IPS-NIHi11 (cell line): ENCODE measurements around the gene GRM5.
A peak's percentile ranks its signal among the peaks of the same experiment; 100 is the strongest.
"Not testable (repeated sequence)": the region's sequence is repeated elsewhere in the genome, so short reads cannot be mapped to it uniquely, and the experiment has no call there.

ENCODE experiments used
- DNase-seq: peaks from one replicate; pipeline ENCODE4 v3.0.0; 2012; ENCODE audit warnings: mixed read lengths, low spot score

The GRM5 gene

GRCh38 chr11:88835709-88836108, 230.1 kb downstream of the GRM5 start:
- DNase-seq: not testable (repeated sequence)

GRCh38 chr11:88831303-88831890, 234.4 kb downstream of the GRM5 start:
- no peak for DNase-seq

GRCh38 chr11:88827018-88827676, 238.6 kb downstream of the GRM5 start:
- DNase-seq: no peak

DNA sequence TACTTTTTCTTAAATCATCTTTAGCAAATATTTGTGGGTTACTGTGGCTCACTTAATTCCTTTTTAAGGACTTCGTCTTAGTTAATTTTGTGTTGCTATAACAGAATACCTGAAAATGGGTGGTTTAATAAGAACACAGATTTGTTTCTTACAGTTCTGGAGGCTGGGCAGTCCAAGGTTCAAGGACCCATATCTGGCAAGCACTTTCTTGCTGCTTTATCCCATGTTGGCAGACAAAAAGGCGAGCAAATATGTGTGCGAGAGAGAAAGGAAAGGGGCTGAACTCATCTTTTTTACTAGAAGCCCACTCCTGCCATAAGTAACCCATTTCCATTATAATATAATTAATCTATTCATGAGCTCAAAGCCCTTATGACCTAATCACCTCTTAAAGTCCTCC, 246.2 kb downstream of the GRM5 start:
- no peak for DNase-seq

DNA sequence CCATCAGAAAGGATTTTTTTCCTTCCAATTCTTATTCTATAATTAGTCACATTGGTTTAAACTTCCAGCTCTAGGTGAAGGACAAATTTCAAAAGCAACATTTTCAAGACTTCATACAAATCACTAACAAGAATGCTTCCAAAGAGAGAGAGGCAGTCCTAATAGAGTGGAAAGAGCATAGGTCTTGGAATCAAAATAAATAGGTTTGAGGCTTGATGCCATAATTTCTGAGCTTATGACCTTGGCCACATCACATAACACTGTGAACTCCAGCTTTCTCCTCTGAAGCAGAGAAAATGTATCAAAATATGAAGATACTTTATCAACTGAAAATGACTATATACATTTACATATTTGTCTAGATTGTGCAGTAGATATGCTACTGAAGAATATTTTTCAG, 246.8 kb downstream of the GRM5 start:
- no peak for DNase-seq

DNA sequence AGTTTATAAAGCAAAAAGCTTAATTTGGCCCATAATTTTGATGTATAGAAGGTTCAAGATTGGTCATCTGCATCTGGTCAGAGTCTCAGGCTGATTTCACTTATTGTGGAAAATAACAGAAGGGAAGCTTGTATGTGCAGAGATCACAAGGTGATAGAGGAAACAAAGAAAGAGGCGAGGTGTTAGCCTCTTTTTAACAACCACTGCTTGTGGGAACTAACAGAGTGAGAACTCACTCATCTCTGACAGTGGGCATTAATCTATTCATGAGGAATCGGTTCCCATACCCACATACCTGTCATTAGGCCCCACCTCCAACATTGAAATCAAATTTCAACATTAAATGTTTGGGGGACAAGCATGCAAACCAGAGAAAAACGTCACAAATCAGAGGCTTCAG, 250.3 kb downstream of the GRM5 start:
- DNase-seq: no peak

DNA sequence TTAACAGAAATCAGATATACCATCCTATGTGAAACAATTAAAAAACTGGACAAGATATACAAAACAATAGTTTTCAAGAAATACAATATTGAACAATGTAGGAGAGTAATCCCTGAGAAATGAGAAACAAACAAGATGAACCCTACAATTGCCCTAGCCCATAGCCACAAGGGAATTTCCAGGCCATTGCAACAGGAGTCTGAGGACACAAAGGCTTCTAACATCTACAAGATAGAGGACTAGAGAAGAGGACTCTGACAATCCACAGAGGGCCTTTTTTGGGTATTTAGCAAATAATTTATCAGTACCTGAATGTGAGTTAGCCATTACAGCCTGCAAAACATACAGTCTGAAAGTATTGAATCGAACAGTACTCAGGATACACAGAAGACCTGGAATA, 251.7 kb downstream of the GRM5 start:
- DNase-seq: no peak

DNA sequence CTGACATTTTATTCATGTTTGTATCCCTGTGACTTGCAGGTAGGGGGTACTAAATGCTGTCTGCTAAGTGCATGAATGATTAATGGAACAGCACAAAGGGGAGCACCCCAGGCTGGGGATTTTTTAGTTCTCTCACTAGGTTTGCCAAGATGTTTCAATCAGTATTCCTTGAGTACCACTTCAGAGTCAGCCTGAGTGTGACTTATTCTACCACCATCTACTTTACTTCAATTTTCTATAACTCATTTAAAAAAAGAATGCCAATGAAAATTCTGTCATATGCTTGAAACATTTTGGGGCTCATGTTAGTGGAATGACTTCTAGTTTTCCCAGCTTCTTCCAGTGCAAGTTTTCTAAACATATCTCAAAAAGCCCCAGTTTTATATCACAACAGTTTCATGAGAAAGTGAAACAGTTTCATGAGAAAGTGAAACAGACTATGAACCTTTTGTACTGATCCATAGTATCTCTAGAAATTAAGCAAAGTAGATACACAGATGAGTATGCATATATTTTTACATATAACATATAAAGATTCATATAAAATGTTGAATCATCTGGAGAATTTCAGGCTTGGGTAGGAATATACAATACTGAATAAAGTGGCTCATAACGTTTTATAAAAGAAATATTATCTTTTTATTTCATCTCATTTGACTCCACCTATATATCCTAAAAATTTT, 252.4 kb downstream of the GRM5 start:
- peak; percentile 10 for DNase-seq

GRCh38 chr11:88810420-88811097, 255.2 kb downstream of the GRM5 start:
- no peak for DNase-seq

DNA sequence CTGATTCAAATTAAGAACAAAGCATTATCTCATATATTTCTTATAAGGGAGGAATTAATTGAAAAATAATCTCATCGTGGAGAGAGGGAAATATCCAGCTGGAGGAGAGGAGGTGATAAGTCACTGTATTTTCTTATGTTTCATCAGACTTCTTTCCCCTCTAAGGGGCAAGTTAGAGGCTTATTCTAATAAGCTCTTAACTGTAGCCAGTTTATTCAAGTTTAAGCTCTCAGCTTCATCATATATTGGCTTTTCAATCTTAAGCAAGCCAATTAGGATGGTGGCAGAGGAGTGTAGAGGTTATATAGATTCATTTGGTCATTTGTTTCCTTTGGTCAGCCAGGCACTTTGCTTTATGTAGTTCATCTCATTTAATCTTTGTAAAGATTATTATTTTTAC, 256.7 kb downstream of the GRM5 start:
- no peak for DNase-seq

DNA sequence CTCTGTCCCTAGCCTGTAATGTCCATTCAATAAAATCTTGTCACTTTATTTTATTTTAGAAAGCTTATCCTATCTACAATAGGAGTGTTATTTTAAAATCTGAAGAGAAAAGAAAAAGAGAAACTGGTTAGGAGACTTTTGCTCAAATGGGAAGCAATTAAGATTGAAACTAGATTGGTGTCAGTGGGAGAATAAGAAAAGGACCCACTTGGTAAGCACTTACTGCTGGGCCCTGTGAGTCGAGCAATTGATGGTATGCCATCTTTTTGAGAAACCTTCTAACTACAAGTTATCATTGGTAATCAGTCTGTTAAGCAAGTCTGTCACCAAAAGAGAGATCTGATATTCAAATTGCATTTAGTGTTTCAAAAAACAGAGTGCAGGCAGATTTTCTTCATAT, 258.4 kb downstream of the GRM5 start:
- DNase-seq: no peak

DNA sequence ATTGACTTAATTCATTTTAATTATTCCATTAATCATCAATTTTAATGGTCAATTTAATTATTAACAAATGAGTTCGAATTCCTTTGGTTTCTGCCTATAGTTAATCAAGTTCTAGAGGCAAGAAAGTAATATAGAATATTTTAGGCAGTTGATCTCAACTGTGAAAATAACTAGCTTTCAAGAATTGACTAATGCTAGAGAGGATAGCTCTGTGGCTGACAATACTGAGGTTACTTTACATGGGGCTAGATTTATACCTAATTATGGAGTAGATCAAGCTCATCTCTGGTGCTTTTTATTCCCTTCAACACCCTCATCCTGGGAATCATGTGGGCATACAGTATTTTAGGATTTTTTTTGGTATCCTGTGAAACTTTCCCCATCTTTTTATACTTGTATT, 259.4 kb downstream of the GRM5 start:
- no peak for DNase-seq

GRCh38 chr11:88801484-88802123, 264.2 kb downstream of the GRM5 start:
- DNase-seq: no peak

- no peak for DNase-seq
Measured at GRCh38 chr11:88799771-88800500, 265.8 kb downstream of the GRM5 start.

- DNase-seq: no peak
Measured at GRCh38 chr11:88790182-88790581, 275.6 kb downstream of the GRM5 start.

GRCh38 chr11:88779577-88779976, 286.2 kb downstream of the GRM5 start:
- DNase-seq: no peak

DNA sequence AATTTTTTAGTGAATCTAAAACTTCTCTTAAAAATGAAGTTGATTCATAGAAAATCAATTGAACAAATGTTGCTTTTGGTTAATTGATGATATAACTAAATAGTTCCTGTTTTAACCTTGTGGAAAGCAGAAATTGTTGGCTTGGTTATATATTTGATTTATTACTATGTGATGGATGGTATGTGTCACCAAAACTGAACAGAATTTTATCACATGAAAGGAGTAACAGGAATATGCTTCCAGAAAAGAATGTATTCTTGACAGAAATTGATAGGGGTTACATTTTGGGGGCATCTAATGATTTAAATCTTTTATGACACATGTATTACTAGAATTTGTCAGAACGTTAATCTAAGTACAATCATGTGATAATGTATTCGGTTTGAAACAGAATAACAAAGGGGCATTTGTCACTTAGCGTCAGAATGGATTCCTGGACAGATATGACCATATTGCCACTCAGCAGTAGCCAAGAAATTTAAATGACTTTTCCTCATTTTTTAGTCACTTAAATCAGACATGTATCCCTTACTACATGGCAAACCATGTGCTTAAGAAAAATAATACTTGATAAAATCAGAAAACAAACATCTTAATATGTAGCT, 295.2 kb downstream of the GRM5 start:
- no peak for DNase-seq

DNA sequence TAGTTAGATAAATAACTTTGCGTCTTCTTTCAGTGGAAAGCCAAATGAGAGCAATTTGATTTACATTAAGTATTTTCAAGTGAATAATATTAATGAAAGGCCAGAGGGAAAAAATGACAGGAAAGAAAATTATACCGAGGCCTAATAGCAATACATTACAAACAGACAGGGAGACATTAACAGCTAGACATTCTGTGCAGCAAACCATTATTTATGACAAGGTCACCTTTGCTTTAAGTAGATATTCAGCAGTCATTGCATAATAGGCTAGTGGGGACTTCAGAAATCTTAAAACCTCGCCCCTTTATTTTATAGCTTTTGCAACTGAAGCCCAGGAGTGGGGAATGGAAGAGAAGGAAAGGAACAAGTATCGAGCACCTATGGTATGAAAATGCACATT, 321.6 kb downstream of the GRM5 start:
- DNase-seq: no peak

DNA sequence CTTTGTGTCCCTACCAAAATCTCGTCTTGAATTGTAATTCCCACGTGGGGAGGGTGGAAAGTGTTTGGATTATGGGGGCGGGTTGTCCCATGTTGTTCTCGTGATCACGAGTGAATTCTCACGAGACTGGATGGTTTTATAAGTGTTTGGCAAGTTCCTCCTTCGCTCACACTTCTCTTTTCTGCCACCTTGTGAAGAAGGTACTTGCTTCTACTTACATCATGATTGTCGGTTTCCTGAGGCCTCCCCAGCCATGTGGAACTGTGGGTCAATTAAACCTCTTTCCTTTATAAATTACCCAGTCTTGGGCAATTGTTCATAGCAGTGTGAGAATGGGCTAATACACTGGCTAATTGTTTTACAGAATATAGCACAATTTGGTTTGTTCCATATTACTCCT, 326.3 kb downstream of the GRM5 start:
- no peak for DNase-seq

GRCh38 chr11:88709567-88709966, 356.2 kb downstream of the GRM5 start:
- no peak for DNase-seq

DNA sequence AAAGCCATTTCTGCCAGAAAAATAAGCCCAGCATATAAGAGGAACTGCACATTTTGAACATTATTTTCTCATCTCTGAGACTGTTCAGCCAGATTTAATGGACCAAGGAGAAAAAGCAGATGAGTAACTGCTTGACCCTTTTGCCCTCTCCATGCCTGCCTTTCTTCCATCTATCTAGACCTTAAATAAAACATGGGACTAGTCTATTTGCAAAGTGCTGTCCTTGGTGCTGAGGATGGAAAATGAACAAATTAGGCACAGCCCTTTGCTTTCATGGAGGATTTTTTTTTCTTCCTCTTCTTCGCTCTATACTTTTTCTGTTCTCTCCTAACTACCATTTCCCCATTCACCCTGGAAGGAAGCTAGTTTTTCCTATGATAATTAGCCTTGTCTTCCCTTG, 361.3 kb downstream of the GRM5 start:
- peak; percentile 23 for DNase-seq
